ENCODE results near the gene NFATC2.

GRCh38 chr20:51447097-51447764 is 95.3 kb downstream of the NFATC2 start:
- TF ChIP-seq, protein P1, sequence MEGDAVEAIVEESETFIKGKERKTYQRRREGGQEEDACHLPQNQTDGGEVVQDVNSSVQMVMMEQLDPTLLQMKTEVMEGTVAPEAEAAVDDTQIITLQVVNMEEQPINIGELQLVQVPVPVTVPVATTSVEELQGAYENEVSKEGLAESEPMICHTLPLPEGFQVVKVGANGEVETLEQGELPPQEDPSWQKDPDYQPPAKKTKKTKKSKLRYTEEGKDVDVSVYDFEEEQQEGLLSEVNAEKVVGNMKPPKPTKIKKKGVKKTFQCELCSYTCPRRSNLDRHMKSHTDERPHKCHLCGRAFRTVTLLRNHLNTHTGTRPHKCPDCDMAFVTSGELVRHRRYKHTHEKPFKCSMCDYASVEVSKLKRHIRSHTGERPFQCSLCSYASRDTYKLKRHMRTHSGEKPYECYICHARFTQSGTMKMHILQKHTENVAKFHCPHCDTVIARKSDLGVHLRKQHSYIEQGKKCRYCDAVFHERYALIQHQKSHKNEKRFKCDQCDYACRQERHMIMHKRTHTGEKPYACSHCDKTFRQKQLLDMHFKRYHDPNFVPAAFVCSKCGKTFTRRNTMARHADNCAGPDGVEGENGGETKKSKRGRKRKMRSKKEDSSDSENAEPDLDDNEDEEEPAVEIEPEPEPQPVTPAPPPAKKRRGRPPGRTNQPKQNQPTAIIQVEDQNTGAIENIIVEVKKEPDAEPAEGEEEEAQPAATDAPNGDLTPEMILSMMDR (IDR thresholded peaks at IDR 0.05) = no peak
- TF ChIP-seq POLR2AphosphoS5 (IDR thresholded peaks at IDR 0.05) (peak; percentile 10 to 63 (median 34)), EP300 (IDR thresholded peaks at IDR 0.05) (peak in 1 of 4 donors; percentile 22)
